Liver (tissue), 3 donors: ENCODE results near the gene EXOC2.

Source experiments
- ATF3 ChIP-seq: IDR thresholded peaks from 2 replicates; pipeline ENCODE4 v1.6.1; 2016; ENCODE audit warnings: antibody characterized with exemption
- CTCF ChIP-seq: fragments of 150-350 bp; IDR thresholded peaks from 2 replicates; pipeline ENCODE4 v1.5.1; 2017; ENCODE audit warnings: improper control_type of control experiment, low read depth, low read length; ENCODE audit not compliant: missing input control
- GABPA ChIP-seq, 2 donors: IDR thresholded peaks in 1 of 2; conservative IDR thresholded peaks in 1 of 2; 2 replicates each; pipeline ENCODE4 v1.6.1; 2016; ENCODE audit warnings: antibody characterized with exemption in 2 of 2, mild to moderate bottlenecking in 1 of 2, moderate library complexity in 1 of 2
- HNF4A ChIP-seq, 2 donors: conservative IDR thresholded peaks; 2 replicates each; pipeline ENCODE4 v1.6.1; 2016; ENCODE audit warnings: antibody characterized with exemption in 2 of 2, mild to moderate bottlenecking in 2 of 2
- JUND ChIP-seq, 2 donors: IDR thresholded peaks; 2 replicates each; pipeline ENCODE4 v1.6.1; 2016; ENCODE audit warnings: antibody characterized with exemption in 2 of 2
- MAX ChIP-seq: IDR thresholded peaks from 2 replicates; pipeline ENCODE4 v1.6.1; 2016; ENCODE audit warnings: antibody characterized with exemption
- NR2F2 ChIP-seq: IDR thresholded peaks from 2 replicates; pipeline ENCODE4 v1.6.1; 2016; ENCODE audit warnings: antibody characterized with exemption
- RAD21 ChIP-seq, 2 donors: IDR thresholded peaks; 2 replicates each; pipeline ENCODE4 v1.6.1; 2016; ENCODE audit warnings: antibody characterized with exemption in 2 of 2, mild to moderate bottlenecking in 2 of 2
- REST ChIP-seq: IDR thresholded peaks from 2 replicates; pipeline ENCODE4 v1.6.1; 2016; ENCODE audit warnings: antibody characterized with exemption, mild to moderate bottlenecking
- SP1 ChIP-seq: IDR thresholded peaks from 2 replicates; pipeline ENCODE4 v1.6.1; 2018; ENCODE audit warnings: antibody characterized with exemption, mild to moderate bottlenecking
- TAF1 ChIP-seq: conservative IDR thresholded peaks from 2 replicates; pipeline ENCODE4 v1.6.1; 2016; ENCODE audit warnings: antibody characterized with exemption, mild to moderate bottlenecking
- YY1 ChIP-seq: IDR thresholded peaks from 2 replicates; pipeline ENCODE4 v1.6.1; 2016; ENCODE audit warnings: antibody characterized with exemption, mild to moderate bottlenecking
- ZBTB33 ChIP-seq: IDR thresholded peaks from 2 replicates; pipeline ENCODE4 v1.6.1; 2016; ENCODE audit warnings: antibody characterized with exemption
- donor health status: healthy.
- donor health status: healthy.

GRCh38 chr6:642805-643204 is 50.1 kb downstream of the EXOC2 start:
- TF ChIP-seq SP1 (no peak), TAF1 (no peak), CTCF (no peak), REST (no peak), RAD21 (IDR thresholded peaks at IDR 0.05) (no peak), MAX (no peak), YY1 (no peak), HNF4A (conservative IDR thresholded peaks at IDR 0.05) (no peak), ATF3 (no peak), GABPA (IDR thresholded peaks at IDR 0.05 in 1 of 2, conservative IDR thresholded peaks at IDR 0.05 in 1 of 2) (no peak), NR2F2 (no peak), JUND (IDR thresholded peaks at IDR 0.05) (no peak), ZBTB33 (no peak)
